ENCODE data around the gene PIWIL4.
"Not testable (repeated sequence)": the region's sequence is repeated elsewhere in the genome, so short reads cannot be mapped to it uniquely, and the experiment has no call there.

PIWIL4 gene

DNA sequence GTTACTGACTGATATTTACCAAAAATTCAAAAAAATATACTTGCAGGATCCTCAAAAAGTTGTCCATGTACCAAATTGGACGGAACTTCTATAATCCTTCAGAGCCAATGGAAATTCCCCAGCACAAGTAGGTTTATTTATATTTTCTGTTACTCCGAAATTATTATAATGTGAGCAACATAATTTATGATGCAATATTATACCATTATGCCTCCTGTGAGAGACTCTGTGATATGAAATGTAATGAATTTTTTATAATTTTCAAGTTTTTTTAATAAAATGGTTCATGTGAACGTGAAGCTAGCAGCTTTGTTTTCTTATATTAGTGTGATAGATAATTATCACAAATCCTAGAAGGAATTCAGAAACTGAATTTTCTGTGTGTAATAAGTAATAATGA, 18.2 kb downstream of the PIWIL4 start:
- DNase-seq: no peak

DNA sequence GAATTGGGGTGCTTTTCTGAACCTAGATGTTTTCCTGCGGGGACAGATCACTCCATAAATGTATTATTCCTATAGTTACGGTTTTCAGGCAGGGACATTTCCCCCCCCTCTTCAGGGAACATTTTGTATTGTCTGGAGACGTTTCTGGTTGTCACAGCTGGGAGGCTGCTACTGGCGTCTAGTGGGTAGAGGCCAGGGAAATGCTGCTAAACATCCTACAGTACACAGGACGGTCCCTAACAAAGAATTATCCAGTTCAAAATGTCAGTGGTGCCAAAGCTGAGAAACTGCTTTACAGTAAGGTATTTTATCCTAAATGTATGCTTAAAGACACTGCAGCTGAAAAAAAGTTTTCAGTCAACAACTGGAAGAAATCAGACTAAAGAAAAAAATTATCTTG, 19.4 kb downstream of the PIWIL4 start:
- no peak for DNase-seq

DNA sequence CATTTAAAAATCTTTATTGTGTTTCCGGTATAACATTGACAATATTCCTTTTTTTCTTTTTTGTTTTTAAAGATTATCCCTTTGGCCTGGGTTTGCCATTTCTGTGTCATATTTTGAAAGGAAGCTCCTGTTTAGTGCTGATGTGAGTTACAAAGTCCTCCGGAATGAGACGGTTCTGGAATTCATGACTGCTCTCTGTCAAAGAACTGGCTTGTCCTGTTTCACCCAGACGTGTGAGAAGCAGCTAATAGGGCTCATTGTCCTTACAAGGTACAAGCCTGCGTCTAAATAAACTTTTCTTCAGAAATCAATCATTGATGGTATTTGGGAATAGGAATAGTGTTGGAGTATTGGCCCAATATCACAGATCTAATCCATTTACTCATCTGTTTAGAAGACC, 19.8 kb downstream of the PIWIL4 start:
- DNase-seq: no peak

DNA sequence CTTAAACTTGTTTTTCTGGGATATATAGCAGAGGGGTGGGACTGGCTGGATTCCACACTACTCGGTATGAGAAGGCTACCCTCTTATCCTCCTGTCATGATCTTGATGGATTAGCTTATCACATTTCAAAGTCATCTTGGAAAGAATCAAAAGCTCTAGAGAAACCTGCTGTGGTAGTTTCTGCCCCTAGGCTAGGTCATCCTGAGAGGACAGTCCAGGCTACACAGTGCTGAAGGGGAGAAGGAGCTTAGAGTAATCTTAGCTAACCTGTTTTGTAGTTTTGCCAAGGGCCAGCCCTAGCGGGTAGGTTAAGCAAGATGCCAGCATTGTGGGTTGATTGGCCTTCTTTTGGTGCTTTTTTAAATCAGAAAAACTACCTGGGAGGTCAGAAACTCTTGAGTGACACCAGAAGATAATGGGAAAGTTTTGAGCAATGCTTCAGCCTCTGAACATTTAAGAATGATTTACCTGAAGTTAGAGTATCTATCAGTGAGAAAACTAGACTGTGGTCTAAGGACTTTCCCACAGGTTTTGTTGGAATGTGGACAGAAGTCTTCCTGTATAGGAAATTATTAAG, 21.3 kb downstream of the PIWIL4 start:
- DNase-seq: no peak

DNA sequence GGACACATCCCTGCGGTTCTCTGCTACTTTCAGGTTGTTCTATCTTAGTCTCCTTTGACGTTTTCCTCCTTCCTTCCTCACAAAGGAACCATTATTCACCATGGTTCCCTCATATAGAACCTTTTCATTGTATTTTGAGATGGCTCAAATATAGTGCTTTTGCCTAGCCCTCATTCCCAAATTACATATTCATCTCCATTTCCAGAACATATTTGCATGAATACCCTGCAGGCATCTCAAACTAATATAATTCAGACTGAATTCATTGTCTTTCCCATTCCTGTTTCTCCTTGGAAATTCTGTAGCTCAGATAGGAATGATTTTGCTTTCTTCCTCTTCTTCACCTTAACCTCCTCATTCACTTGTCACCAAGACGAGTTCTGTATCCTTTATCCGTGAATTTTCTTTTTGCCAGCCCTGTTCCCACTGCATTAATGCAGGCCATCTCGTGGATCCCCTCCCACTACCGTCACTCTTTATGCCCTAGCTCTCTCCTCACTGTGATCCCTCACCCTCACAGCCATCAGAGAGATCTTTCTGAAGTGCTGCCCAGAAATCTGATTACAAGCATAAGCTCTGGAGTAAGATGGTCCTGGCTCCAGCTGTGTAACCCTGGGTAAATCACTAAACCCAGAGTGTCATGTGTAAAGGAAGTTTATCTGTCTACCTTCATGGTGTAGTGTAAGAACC, 23.3 kb downstream of the PIWIL4 start:
- DNase-seq: no peak

DNA sequence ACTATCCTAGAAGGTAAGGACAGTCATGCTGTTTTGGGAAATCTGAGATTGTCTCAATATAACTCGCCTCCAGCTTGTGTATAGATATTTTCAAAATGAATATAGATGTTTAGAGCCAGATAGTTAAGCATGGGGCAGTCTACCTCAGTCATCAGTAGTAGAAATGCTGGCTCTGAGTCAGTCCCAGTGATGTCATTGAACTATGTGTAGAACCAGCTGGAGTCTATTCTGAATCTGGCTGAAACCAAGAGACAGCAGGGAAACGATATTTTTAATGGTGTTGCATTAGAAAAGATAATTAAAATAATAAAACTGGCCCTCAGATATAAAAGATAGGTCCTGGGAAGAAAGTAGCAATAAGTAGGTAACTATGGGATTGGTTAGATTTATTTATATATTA, 25.9 kb downstream of the PIWIL4 start:
- no peak for DNase-seq

DNA sequence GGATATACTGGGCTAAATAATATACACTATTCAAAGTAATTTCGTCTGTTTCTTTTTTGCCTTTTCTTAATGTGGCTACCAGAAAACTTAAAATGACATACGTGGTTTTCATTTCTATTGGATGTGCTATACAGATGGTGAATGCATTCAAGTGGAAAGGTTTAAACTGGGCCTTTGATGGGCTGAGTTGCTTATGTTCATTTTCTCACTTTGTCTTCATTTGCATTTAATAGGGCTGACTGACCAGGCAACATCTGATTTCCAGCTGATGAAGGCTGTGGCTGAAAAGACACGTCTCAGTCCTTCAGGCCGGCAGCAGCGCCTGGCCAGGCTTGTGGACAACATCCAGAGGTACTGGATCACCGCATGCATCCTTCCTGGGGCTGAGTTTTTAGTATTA, 27.9 kb downstream of the PIWIL4 start:
- DNase-seq: no peak

DNA sequence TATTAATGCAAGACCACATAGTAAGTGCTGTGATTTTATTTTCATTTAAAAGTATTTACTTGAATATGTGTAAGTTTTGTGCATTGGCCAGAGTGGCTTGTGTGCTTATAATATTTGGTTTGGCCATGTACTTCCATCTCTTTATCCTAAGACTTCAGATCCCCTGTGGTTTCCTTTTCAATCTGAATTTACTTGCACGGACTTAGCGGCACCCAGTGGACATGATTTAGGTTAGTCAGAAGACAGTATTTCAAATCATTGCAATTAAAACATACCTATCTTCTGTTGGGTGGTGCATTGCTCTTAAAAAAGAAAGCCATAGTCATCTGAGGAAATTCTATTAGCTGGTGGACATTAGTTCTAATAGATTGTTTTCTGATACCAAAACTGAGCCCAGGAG, 30.7 kb downstream of the PIWIL4 start:
- DNase-seq: peak; percentile 56 to 57

DNA sequence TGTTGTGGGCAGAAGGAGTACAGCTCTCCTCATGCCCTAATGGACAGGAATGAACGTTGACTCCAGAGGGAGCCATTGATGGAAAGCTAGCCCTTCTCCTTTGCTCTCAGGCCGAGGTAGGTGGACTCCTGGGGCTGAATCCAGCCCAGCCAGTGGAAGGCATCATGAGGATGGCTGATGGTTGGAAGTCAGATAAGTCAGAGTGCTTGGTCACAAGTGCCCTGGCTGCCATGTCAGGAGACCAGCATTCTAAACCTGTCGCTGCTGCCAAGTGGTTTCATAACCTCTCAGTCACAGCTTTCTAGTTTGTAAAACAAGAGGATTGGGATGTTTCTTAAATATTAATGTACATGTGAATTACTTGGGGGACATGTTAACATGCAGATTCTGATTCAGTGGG, 32.3 kb downstream of the PIWIL4 start:
- DNase-seq: no peak

DNA sequence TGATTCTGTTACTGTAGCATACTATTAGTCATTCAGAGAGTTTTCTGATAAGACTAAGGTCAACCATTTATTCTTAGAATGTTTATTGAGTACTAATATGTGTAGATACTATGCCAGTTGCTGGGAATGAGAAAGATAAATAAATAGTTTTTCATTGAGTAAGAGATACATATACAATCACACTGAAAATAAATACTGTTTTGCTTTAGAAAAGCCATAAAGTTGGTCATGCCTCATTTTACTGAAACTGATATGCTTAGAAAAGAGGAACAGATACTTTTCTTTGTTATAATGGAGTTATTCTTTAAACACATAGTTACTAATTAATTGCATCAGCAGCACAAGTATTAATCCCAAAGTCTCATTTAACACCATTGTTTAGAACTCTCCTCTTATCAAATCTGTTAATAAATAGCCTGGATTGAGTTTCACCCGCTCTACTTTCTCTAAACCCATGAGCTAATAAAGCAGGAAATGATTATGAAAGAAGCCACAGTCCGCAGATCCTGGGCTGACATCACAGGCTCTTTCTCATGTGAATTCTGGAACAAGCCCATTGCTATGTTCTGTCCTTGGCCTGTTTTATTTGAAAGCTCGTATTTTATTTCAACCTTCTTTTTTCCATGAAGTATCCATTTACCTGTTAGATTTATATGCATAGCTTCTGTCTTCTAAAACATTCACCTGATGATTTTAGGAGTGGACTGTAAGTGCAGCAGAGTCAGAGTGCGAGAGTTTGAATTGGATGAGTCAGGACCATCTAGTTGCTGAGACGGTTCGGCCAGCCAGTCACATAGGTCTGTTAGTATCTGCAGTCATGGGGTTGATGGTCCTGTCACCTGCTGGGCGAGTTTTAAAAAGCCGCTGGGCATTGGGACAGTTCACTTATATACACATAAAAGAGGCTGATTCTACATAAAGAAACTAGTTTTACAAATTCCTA, 35.5 kb downstream of the PIWIL4 start:
- DNase-seq: peak; percentile 75 to 80

DNA sequence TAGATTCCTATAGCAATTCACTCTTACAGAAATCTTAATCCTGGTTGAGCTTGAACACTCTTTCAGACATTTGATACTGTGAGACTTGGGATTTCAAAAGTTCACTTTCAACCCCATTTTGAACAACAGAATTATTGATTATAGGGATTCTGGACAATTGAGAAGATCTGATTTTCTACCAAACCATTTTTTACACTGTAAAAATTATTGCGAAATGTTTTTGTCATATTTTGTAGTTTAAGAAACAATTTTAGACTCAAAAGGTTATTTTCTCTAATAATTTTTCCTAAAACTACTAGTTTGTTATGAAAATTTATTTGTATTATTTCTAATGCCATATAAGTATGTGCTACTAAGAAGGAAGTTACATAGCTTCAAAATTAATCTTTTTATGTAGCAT, 36.4 kb downstream of the PIWIL4 start:
- no peak for DNase-seq

DNA sequence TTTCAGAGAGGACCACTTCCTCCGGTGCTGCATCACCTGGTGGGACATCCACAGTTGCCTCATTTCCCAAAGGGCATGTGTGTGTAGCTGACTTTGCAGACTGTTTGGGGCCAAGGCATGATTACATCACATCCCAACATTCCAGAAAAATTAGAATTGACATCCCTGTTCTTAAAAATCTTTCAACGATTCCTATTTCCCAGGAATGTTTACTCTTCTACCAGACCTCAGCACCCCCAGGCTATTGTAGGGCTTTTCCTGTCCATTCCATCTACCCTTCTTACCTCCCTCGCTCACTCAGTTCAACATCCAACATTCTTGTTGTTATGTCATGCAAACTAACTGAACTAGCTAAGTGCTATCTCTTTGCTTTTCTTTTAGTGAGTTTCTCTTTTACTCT, 37.3 kb downstream of the PIWIL4 start:
- DNase-seq: no peak

DNA sequence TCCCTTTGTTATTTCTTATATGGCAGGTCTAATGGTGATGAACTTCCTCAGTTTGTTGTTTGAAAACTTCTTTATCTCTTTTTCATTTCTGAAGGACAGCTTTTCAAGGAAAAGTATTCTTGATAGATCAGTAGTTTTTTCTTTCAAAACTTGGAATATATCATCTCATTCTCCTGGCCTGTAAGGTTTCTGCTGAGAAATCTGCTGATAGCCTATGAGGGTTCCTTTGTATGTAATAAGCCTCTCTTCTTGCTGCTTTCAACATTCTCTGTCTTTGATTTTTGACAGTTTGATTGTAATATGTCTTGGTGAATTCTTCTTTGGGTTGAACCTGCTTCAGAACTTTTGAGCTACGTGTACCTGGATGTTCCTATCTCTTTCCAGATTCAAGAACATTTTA, 46.0 kb downstream of the PIWIL4 start:
- DNase-seq: no peak

DNA sequence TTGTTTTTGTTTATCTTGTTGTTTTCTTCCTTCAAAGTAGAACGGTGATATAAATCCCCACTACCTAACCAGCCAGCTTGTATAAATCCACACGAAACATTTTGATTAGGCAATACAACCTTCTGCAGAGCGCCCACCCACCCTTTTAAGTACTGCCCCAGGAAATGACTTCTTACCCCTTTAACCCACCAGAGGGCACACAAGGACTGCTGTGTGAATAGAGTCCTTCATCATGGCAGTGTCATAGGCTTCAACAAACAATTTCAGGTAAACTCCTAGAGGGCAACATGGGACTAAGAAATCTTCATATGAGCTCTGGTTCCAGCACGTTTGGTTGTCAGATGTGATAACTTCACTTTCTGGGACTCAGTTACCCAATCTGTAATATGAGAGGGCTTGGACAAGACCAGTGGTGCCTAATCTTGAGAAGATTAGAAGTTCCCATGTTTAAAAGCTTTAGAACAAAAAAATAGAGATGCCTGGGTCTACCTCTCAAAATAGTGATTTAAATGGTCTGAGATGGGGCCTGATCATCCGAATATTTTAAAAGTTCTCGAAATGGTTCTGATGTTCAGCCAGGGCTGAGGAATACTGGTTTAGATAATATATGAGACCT, 56.1 kb downstream of the PIWIL4 start:
- peak; percentile 69 to 70 for DNase-seq

DNA sequence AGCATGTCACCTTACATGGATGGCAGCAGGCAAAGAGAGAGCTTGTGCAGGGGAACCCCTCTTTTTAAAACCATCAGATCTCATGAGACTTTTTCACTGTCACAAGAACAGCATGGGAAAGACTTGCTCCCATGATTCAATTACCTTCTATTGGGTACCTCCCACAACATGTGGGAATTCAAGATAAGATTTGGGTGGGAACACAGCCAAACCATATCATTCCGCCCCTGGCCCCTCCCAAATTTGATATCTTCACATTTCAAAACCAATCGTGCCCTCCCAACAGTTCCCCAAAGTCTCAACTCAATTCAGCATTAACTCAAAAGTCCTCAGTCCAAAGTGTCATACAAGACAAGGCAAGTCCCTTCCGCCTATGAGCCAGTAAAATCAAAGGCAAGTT, 58.3 kb downstream of the PIWIL4 start:
- DNase-seq: not testable (repeated sequence)

DNA sequence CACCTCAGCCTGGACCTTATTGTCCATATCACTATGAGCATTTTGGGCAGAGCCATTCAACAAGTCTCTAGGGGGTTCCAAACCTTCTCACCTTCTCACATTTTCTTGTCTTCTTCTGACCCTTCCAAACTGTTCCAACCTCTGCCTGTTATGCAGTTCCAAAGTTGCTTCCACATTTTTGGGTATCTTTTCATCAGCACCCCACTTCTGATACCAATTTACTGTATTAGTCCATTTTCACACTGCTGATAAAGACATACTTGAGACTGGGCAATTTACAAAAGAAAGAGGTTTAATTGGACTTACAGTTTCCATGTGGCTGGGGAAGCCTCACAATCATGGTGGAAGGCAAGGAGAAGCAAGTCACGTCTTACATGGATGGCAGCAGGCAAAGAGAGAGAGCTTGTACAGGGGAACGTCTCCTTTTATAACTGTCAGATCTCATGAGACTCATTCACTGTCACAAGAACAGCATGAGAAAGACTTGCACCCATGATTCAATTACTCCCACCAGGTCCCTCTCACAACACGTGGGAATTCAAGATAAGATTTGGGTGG, 59.9 kb downstream of the PIWIL4 start:
- DNase-seq: not testable (repeated sequence)

DNA sequence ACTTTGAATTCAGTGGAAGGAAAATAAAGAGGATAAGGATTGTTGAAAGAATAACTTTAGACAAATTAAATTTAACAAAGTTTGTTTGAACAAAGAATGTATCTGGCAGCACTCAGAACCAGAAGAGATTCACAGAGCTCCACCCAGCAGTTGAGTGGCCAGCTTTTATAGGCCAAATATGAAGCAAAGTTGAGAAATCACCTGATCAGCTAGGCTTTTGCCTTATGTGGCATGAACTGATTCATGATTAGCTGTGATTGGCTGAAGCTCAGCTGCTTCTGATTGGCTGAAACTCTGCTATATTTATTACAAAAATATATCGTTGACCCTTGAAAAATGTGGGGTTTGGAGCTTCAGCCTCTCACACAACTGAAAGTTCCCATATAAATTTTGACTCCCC, 62.6 kb downstream of the PIWIL4 start:
- peak in 1 of 2 donors; percentile 9 for DNase-seq

DNA sequence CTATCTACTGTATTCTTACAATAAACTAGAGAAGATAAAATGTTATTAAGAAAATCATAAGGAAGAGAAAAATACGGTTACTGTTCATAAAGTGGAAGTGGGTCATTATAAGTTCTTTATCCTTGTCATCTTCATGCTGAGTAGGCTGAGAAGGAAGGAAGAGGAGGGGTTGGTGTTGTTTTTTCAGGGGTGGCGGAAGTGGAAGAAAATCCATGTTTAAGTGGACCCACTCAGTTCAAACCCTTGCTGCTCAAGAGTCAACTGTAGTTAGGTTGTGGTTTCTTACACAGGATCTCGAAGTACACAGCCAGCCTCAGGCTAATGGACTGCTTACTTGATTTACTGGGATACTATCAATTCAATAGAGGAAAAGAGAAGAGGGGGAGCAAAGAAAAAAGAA, 63.1 kb downstream of the PIWIL4 start:
- DNase-seq: peak in 1 of 2 donors; percentile 33

DNA sequence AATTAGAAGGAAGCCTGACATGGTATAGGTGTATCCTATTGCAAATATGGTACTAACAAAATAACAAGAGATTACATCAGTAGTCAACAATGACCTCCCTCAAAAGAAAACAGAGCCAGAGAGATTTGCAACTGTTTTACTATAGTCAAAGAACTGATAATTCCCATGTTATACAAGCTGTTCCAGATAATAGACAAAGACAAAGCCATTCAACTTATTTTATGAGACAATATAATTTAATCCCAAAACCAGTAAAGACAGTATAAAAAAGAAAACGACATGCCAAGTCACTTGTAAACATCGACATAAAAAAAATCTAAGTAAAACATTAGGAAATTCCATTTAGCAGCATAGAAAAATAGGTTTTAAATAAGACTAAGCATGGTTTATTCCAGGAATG, 65.2 kb downstream of the PIWIL4 start:
- DNase-seq: no peak

DNA sequence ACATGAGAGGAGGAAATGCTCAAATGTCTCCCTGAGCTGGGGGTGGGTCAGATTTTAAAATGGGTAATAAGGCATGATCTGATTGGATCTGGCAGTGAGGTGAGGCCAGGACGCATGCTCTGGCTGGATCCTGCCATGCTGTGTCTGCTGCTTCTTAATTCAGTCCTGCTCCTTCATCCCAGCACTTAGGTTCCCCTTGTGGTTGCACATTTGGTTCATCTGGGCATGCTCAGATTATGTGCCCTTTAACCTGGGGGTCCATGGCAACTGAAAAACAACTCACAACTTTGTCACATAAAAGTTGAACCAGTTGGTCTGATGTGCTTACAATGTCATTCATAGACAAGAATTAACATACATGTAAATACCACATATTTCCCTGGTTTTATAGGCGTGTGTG, 67.9 kb downstream of the PIWIL4 start:
- DNase-seq: no peak

DNA sequence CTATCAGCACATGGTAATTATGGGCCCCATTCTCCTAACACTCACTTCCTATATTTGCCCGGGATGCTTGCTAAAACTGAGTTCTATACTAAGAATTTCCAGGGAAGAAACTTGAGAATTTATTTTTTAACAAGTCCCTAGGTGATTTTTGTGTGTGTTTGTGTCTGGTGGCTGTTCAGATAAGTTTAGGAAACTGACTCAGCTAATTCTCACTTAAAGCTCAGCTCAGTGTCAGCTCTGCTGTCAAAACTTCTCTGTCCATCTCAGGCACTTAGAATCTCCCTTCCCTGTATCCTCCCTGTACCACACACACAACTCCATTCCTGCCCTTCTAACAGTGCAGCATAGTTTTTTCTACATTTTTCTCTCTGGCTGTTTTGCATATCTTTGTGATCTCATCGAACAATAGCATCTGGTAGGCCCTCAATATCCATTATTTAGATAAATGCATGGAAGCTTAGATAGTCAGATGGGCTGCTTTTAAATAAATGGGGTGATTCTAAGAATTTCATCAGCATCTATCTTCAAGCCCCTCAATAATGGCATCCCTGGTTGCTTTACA, 69.3 kb downstream of the PIWIL4 start:
- no peak for DNase-seq

DNA sequence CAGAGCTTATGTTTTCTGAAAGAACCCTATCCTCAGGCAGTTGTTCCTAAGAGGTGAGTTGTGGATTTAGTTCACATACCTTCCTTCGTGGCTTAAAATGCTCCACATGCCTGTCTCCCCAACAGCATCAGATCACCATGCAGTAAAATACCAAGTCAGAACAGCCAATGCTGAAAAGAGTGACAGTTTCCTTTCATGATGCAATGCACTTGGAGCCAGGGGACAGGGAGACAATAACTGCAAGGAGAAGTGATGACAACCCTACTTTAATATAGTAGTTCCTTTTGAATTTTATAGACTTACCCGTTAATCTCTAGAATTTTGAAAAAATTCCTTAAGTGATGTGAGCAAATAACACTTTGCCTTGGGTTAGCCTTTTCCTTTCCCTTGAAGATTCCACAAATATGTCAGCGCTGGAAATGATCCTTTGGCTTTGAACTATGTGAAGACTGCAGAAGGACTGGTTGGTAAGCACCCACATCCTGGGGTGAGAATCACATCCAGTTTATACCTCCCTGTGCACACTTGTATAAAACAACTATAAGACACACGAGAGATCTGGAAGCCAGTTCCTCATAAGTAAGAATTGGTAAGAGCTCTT, 71.2 kb downstream of the PIWIL4 start:
- peak; percentile 12 to 23 for DNase-seq

All from inflammatory macrophage (primary cell).